Activated CD4-positive, alpha-beta T cell treated with anti-CD3 and anti-CD28 coated beads for 36 hours (primary cell): Measurements from ENCODE around the gene FAM136A. TPM values are rescaled to one million over a fixed set of nuclear protein-coding genes. Genes with fewer than 3 reads are reported as not detected.
"Not testable (repeated sequence)": the region's sequence is repeated elsewhere in the genome, so short reads cannot be mapped to it uniquely, and the experiment has no call there.

Experiments used
- ATAC-seq: fragments of 200-7000 bp; cut with Tn5 transposase; one replicate; pipeline ENCODE4 v1.10.0; 2021; ENCODE audit warnings: mild to moderate bottlenecking, moderate library complexity
- CTCF ChIA-PET: fragments of 350-600 bp; sonication (Branson Sonifier 250); formaldehyde crosslinking; loops from one replicate; lab custom pipeline; 2021; ENCODE audit warnings: antibody characterized with exemption; lab: Charles Lee
- POLR2A ChIA-PET: fragments of 350-600 bp; sonication (Branson Sonifier 250); formaldehyde crosslinking; loops from one replicate; lab custom pipeline; 2021; ENCODE audit warnings: antibody characterized with exemption, inconsistent platforms; lab: Charles Lee
- DNase-seq: peaks from one replicate; pipeline ENCODE4 v3.0.0-alpha.2; 2020
- H3K27ac Mint-ChIP-seq: one replicate; pipeline ENCODE4 v1.8.0; 2021; ENCODE audit warnings: mixed read lengths
- H3K27me3 Mint-ChIP-seq: one replicate; pipeline ENCODE4 v1.8.0; 2021; ENCODE audit warnings: mixed read lengths
- H3K36me3 Mint-ChIP-seq: one replicate; pipeline ENCODE4 v1.8.0; 2021; ENCODE audit warnings: low read depth, mixed read lengths
- H3K4me1 Mint-ChIP-seq: one replicate; pipeline ENCODE4 v1.8.0; 2021; ENCODE audit warnings: mixed read lengths
- H3K4me3 Mint-ChIP-seq: one replicate; pipeline ENCODE4 v1.8.0; 2021; ENCODE audit warnings: mild to moderate bottlenecking, moderate library complexity, mixed read lengths
- H3K9me3 Mint-ChIP-seq: one replicate; pipeline ENCODE4 v1.8.0; 2021; ENCODE audit warnings: low read depth, mixed read lengths
- intact Hi-C, 2 experiments: fragments of 100-400 bp; cut with DNase I in 1 of 2; cut with micrococcal nuclease in 1 of 2; formaldehyde crosslinking; loops; one replicate each; pipeline versions ENCODE4 v1.14.2 to v1.15.1; 2022 to 2024; cut with DNase I, micrococcal nuclease
- total RNA-seq, 2 experiments: library from RNA; stranded (reverse); gene quantifications; one replicate each; pipeline ENCODE4 v1.2.3, GENCODE V29; 2021

The FAM136A gene
- total RNA-seq, 2 experiments from 2014 or later = 45.0 to 52.8 TPM

DNA sequence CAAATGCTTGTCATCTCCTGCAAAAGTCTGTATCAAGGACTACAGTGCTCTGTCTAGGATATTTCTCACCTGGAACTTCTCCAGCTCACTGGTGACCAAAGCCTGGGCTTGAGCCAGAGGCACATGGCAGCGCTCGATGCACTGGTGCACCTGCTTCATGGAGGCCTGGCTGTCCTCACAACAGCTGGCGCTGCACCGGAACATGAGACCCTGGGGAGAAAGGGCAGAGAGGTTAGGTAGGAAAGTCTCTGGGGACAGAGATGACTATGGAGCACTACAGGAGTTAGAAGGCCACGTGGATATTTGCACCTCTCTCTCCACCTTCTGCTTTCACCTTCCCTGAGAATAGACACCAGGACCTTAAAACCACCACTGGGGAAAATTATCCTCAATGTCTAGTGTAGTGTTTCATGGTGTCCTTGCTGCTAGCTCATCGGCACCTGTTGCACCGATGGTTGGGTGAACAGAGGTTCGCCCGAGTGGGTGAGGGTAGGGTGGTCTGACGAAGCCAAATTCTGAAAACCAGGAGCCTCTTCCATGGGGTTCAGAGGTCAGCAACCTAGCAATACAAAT lies 1.0 kb downstream of the FAM136A start:
- intact Hi-C loops = loop anchor here in 1 of 2 experiments (1.0 to 5.0 kb wide), 6 partner anchors 8 to 693 kb away; partner anchors contain the start of genes ADD2, C2orf42, SNRPG and TEX261
- Mint-ChIP-seq H3K4me1 (peaks cover 37% of the 10 kb centered on the region), H3K27me3 (no peaks in the 10 kb centered on the region), H3K27ac (peak overlapping the region; percentile 94), H3K4me3 (peak overlapping the region; percentile 91), H3K9me3 (no peaks in the 10 kb centered on the region), H3K36me3 (peaks cover 35% of the 10 kb centered on the region)
- POLR2A ChIA-PET = no interaction called here
- DNase-seq (no peak), ATAC-seq (peak; percentile 2)
- CTCF ChIA-PET = interaction anchor here (0.8 to 6.2 kb wide), 9 partner anchors 8 to 576 kb away, joined by 3 to 90 read pairs (median 5); partner anchors contain the start of genes MXD1, PCYOX1 and SNRPG

DNA sequence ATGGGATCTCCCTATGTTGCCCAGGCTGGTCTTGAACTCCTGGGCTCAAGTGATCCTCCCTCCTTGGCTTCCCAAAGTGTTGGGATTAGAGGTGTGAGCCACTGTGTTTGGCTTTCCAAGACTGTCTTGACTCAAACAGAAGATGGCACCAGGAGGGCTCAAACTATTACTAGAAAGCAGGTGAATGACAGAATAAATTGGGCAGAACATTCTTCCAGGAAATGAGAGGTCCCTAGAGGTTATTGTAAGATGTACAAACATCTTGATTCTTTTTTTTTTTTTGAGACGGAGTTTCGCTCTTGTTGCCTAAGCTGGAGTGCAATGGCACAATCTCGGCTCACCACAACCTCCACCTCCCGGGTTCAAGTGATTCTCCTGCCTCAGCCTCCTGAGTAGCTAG lies 4.0 kb downstream of the FAM136A start:
- peaks cover 30% of the 10 kb centered on the region for H3K4me1 Mint-ChIP-seq
- CTCF ChIA-PET = interaction anchor here (0.7 kb wide), 1 partner anchor 614 kb away, joined by 3 read pairs; no protein-coding TSS in a partner anchor
- POLR2A ChIA-PET = not testable (repeated sequence)

DNA sequence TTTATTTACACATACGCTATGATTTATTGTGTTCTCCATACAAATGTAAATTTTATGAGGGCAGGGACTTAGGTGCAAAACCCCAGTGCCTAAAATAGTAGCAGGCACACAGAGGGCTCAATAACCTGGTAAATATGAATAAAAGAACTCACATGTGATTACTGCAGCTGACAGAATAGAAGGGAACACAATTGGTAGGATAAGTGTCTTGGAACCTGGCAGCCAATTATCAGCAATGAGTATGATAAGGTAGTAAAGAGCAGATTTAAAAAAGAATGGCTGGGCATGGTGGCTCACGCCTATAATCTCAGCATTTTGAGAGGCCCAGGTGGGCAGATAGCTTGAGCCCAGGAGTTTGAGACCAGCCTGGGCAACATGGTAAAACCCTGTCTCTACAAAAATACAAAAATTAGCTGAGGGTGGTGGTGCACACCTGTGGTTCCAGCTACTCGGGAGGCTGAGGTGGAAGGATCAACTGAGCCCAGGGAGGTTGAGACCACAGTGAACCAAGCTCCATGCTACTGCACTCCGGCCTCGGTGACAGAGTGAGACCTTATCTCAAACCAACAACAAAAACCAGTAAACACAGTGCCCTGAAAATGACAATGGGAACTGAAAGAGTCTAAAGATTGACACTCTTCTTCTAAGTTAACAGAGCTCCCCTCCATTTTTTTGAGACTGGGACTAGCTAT lies 18.2 kb downstream of the FAM136A start:
- Mint-ChIP-seq H3K4me1 (peaks cover 46% of the 10 kb centered on the region), H3K9me3 (no peaks in the 10 kb centered on the region), H3K4me3 (no peak overlapping the region), H3K27ac (peak overlapping the region; percentile 45), H3K27me3 (no peaks in the 10 kb centered on the region), H3K36me3 (peaks cover 69% of the 10 kb centered on the region)
- ChIA-PET CTCF (interaction anchor here (0.7 to 1.8 kb wide), 5 partner anchors 18 to 369 kb away, joined by 3 to 5 read pairs (median 4); partner anchors contain the start of genes FAM136A and MXD1), POLR2A (interaction anchor here (1.0 to 1.4 kb wide), 3 partner anchors 10 to 93 kb away, joined by 3 to 5 read pairs (median 4); partner anchors contain the start of genes C2orf42 and SNRPG)
- no peak for ATAC-seq
- intact Hi-C loops = no loop called here
- DNase-seq = no peak

More for the DNA sequence above, 4.0 kb downstream of the FAM136A start:
- intact Hi-C loops = loop anchor here in 1 of 2 experiments (10.0 kb wide), 1 partner anchor 927 kb away; the partner anchor contains the start of gene PAIP2B
- H3K27me3 Mint-ChIP-seq, DNase-seq, ATAC-seq, H3K9me3 Mint-ChIP-seq, H3K4me3 Mint-ChIP-seq: not testable (repeated sequence)
- H3K36me3 Mint-ChIP-seq = peaks cover 43% of the 10 kb centered on the region
- H3K27ac Mint-ChIP-seq = peak overlapping the region; percentile 33

DNA sequence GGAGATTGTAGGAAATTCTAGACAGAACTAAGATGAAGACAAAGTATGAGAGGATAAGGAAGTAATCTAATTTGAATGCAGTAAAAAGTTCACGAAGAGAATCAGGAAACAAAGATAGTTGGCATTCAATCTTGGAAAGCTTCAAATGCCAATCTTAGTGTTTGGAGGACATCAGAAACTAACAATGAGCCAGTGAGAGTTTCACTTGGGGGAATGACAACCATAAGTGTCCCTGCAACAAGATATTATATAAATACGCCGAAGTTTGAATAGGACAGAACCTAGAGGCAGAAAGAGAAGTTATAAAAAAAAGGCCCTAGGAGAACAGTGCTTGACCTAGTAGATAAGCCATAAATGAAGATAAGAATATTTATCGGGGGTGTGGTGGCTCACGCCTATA lies 19.4 kb downstream of the FAM136A start:
- H3K4me3 Mint-ChIP-seq = no peak overlapping the region

DNA sequence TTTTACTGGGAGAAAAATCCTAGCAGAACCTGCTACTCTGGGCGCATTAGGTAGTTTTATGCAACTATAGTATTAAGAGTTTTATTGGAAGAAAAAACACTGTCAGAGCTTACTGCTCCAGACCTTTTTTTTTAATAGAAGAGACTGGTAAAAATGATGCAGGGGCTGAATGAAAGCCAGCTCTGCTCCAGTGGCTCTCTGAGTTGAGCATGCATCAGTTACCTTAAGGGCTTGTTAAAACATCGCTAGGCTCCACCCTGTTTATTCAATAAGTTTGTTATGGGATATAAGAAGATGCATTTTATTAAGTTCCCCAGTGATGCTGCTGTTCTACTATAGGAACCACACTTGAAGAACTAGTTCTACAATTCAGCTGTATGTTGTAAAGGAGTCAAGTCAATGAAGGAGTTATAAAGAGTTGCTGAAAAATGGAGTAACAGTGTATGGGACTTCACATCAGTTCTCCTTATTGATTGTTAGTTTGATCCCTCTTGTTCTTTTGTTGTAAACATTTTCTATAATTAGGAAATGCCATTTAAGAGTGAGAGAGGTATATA lies 21.5 kb downstream of the FAM136A start:
- no peak for DNase-seq
- H3K9me3 Mint-ChIP-seq = no peaks in the 10 kb centered on the region
- CTCF ChIA-PET = no interaction called here
- no peak overlapping the region for H3K27ac Mint-ChIP-seq
- ATAC-seq = no peak
- intact Hi-C loops = no loop called here
- H3K27me3 Mint-ChIP-seq = no peaks in the 10 kb centered on the region
- no peak overlapping the region for H3K4me3 Mint-ChIP-seq
- H3K36me3 Mint-ChIP-seq = peaks cover 45% of the 10 kb centered on the region
- peaks cover 21% of the 10 kb centered on the region for H3K4me1 Mint-ChIP-seq
- POLR2A ChIA-PET = no interaction called here

More for the DNA sequence above, 19.4 kb downstream of the FAM136A start:
- ChIA-PET CTCF (interaction anchor here (1.2 kb wide), 1 partner anchor 36 kb away, joined by 3 read pairs; no protein-coding TSS in a partner anchor), POLR2A (interaction anchor here (0.6 to 0.7 kb wide), 2 partner anchors 40 to 220 kb away, joined by 3 to 11 read pairs; no protein-coding TSS in a partner anchor)
- Mint-ChIP-seq H3K27me3 (no peaks in the 10 kb centered on the region), H3K4me1 (peaks cover 37% of the 10 kb centered on the region), H3K9me3 (no peaks in the 10 kb centered on the region), H3K27ac (peak overlapping the region; percentile 75), H3K36me3 (peaks cover 62% of the 10 kb centered on the region)
- ATAC-seq (no peak), DNase-seq (no peak)
- intact Hi-C loops = no loop called here

DNA sequence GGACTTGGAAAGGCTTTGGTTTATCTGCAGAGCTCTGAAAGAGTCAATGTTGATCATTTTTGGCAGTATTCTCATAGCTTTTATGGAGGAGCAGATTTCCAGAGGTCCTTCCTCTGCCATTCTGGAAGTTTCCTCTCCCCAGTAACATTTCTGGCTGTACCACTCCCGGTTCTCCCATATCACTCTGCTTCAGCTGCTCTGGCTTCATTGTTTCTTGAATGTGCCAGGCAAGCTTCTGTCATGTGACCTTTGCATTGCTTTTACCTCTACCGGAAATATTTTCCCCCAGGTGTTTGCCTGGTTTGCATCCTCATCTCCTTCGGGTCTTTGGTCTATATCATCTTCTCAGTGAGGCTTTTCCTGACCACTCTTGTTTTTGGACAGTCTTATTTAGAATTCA lies 31.5 kb downstream of the FAM136A start:
- Mint-ChIP-seq H3K36me3 (peaks cover 30% of the 10 kb centered on the region), H3K27me3 (no peaks in the 10 kb centered on the region), H3K9me3 (no peaks in the 10 kb centered on the region), H3K4me3 (no peak overlapping the region), H3K4me1 (peaks cover 2% of the 10 kb centered on the region), H3K27ac (no peak overlapping the region)
- intact Hi-C loops = no loop called here
- ChIA-PET CTCF (interaction anchor here (1.4 kb wide), 1 partner anchor 12 kb away, joined by 4 read pairs; no protein-coding TSS in a partner anchor), POLR2A (no interaction called here)
- ATAC-seq (no peak), DNase-seq (no peak)

DNA sequence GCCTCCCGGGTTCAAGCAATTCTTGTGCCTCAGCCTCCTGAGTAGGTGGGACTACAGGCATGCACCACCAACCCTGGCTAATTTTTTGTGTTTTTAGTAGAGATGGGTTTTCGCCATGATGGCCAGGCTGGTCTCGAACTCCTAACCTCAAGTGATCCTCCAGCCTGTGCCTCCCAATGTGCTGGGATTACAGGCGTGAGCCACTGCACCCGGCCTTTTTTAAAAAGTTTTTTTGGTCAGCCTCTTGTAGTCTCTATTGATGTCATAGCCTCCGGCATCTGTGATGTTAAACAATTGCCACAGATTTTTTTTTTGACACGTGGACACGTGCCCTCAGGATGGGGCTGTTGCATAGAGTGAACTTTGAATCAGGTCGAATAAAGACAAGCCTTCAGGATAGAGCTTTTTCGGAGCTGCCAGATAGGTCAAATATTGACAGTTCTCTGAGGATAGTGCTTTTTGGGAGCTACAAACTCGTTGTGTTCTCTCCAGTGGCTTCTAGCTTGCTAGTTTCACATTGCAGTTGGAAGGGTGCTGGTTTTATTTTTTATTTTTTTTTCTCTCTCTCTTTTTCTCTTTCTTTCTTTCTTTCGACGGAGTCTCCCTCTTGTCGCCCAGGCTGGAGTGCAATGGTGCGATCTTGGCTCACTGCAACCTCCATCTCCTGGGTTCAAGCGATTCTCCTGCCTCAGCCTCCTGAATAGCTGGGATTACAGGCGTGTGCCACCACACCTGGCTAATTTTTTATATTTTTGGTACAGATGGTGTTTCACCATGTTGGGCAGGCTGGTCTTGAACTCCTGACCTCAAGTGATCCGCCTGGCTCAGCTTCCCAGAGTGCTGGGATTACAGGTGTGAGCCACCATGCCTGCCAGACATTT lies 32.2 kb downstream of the FAM136A start:
- DNase-seq, H3K9me3 Mint-ChIP-seq, intact Hi-C loops, ATAC-seq, H3K4me3 Mint-ChIP-seq, H3K4me1 Mint-ChIP-seq, H3K27me3 Mint-ChIP-seq, H3K27ac Mint-ChIP-seq, POLR2A ChIA-PET: not testable (repeated sequence)
- peaks cover 27% of the 10 kb centered on the region for H3K36me3 Mint-ChIP-seq
- CTCF ChIA-PET = interaction anchor here (1.4 kb wide), 1 partner anchor 11 kb away, joined by 4 read pairs; no protein-coding TSS in a partner anchor

DNA sequence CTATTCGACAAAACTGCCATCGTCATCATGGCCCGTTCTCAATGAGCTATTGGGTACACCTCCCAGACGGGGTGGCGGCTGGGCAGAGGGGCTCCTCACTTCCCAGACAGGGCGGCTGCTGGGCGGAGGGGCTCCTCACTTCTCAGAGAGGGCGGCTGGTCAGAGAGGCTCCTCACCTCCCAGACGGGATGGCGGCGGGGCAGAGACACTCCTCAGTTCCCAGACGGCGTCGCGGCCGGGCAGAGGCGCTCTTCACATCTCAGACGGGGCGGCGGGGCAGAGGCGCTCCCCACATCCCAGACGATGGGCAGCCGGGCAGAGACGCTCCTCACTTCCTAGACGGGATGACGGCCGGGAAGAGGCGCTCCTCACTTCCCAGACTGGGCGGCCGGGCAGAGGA lies 34.9 kb downstream of the FAM136A start:
- intact Hi-C loops, POLR2A ChIA-PET, H3K9me3 Mint-ChIP-seq, H3K4me1 Mint-ChIP-seq, H3K27me3 Mint-ChIP-seq, H3K27ac Mint-ChIP-seq, H3K4me3 Mint-ChIP-seq, ATAC-seq, CTCF ChIA-PET, DNase-seq: not testable (repeated sequence)
- H3K36me3 Mint-ChIP-seq = peaks cover 24% of the 10 kb centered on the region

DNA sequence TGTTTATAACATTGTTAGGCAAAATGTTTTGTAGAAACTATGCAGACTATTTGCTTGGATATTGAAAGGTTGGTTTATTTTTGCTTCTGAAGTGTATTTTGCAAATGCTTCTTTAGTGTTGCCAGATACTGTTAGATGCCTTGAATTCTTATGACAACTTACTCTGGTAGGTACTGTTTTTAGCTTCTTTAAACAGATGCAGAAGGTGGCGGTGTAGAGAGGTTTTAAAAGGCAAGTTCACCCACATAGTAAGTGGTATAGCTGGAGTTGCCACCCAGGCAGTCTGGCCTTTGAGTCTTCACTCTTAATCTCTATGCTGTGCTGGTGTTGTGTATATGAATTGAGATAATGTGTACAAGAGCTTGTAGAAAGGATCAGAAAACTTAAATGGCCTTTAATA lies 40.4 kb downstream of the FAM136A start:
- ATAC-seq (no peak), DNase-seq (no peak)
- CTCF ChIA-PET = interaction anchor here (1.3 kb wide), 1 partner anchor 16 kb away, joined by 3 read pairs; no protein-coding TSS in a partner anchor
- peaks cover 34% of the 10 kb centered on the region for H3K4me1 Mint-ChIP-seq
- POLR2A ChIA-PET = no interaction called here
- H3K4me3 Mint-ChIP-seq = no peak overlapping the region
- H3K27me3 Mint-ChIP-seq = no peaks in the 10 kb centered on the region
- H3K27ac Mint-ChIP-seq = no peak overlapping the region
- intact Hi-C loops = no loop called here
- no peaks in the 10 kb centered on the region for H3K9me3 Mint-ChIP-seq
- peaks cover 26% of the 10 kb centered on the region for H3K36me3 Mint-ChIP-seq

DNA sequence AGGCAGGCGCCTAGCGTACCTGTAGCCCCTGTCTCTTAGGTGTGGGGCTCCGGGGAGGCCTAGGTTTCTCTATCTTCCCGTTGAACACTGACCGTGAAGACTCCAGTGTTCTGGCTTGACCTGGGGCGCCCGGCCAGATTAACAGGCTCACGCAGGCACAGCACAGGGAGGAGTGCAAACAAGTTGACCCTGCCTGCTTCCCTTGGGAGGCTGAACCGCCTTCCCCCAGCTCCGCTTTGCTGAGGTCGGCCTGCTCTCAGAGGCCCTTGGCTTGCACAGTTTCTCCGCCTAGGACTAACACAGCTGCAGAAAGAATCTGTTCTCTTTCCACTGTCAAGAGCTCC lies 43.4 kb downstream of the FAM136A start:
- no peak overlapping the region for H3K27ac Mint-ChIP-seq

More for the DNA sequence above, 43.4 kb downstream of the FAM136A start:
- DNase-seq (no peak), ATAC-seq (no peak)
- ChIA-PET CTCF (interaction anchor here (1.1 to 3.1 kb wide), 9 partner anchors 9 to 347 kb away, joined by 3 to 11 read pairs (median 4); partner anchors contain the start of genes FAM136A, SNRPG and TIA1), POLR2A (interaction anchor here (1.0 to 2.8 kb wide), 5 partner anchors 10 to 344 kb away, joined by 3 to 36 read pairs (median 12); partner anchors contain the start of genes C2orf42, MXD1, SNRPG and TIA1)
- peak overlapping the region; percentile 80 for H3K4me3 Mint-ChIP-seq
- intact Hi-C loops = loop anchor here (1.0 to 10.0 kb wide), 5 partner anchors 35 to 874 kb away; partner anchors contain the start of genes SNRPG (in 2 of the 2), C2orf42 (in 1 of the 2), GFPT1 (in 1 of the 2) and MXD1 (in 1 of the 2)
- peaks cover 31% of the 10 kb centered on the region for H3K4me1 Mint-ChIP-seq
- no peaks in the 10 kb centered on the region for H3K27me3 Mint-ChIP-seq
- H3K9me3 Mint-ChIP-seq = no peaks in the 10 kb centered on the region
- H3K36me3 Mint-ChIP-seq = peaks cover 12% of the 10 kb centered on the region
